DMS114 treated with DMSO at 0.1 percent for 48 hours (cell line): ENCODE results near the gene TAF1D.
"Not testable (repeated sequence)": the region's sequence is repeated elsewhere in the genome, so short reads cannot be mapped to it uniquely, and the experiment has no call there.

Source experiments
- DNase-seq: peaks from one replicate; lab custom pipeline; 2025; ENCODE audit not compliant: unreplicated experiment; lab: John Stamatoyannopoulos, UW

TAF1D gene, protein sequence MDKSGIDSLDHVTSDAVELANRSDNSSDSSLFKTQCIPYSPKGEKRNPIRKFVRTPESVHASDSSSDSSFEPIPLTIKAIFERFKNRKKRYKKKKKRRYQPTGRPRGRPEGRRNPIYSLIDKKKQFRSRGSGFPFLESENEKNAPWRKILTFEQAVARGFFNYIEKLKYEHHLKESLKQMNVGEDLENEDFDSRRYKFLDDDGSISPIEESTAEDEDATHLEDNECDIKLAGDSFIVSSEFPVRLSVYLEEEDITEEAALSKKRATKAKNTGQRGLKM

DNA sequence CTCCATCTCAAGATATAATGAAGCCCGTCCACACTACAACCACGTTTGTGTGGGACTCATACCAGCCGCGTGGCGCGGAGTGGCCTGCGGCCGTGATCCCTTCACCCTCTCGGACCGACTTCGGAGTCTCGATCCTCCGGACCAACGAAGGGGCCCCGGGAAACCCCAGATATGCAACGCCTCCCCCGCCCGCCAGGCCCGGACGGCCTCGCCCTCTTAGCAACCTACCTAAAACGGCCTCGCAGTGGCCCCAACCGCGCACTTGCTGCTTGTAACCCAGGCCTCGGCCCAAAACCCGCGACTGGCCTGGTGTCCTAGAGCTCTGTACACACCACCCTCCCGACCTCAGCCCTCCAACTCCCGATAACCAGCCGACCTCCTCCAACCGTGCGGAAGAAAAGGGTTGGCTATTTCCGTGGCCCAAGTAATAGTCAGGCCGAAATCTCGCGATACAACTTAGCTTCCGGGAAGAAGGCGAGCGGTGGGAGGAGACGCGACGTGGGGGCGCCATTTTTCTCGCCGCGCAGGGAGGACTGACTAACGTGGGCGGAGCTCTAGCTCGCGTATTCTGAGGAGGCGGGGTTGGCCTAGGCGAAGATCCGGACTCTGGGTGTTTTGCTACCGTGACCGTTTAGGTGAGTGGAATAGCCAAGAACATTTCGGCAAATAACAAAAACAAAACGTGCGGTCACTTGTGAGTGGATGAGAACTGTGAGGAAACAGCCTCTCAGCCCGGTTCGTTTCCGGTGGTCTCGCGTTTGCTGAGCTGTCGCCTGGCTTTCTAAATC, at the start of gene TAF1D, which contains the start of gene C11orf54:
Gene TAF1D (minus strand): TSS at position 402 of the 788 bp plus-strand sequence. CDS start 2,191 bp downstream, outside the sequence.
Gene C11orf54 (plus strand): TSS at position 579 of the 788 bp plus-strand sequence. CDS start 5,722 bp downstream, outside the sequence.
- peak; percentile 91 for DNase-seq

DNA sequence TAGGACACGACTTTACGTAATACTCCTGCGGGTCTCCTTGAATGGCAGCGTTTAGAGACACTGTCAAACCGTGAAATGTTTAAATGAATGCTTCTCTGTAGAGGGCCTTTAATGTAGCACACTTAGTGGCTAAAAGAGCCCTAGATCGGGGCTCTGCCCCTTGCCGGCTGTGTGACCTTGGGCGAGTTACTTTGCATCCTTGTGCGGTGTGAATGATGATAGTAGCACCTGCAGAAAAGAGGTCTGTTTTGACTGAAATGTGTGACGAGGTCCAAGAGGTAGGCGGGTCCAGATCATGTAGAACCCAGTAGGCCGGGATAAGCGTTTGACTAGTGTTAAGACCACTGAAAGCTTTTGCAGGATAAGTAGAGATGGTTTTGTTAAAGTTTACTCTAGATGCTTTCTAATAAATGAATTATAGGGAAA, 43.7 kb upstream of the TAF1D start:
- DNase-seq: no peak

DNA sequence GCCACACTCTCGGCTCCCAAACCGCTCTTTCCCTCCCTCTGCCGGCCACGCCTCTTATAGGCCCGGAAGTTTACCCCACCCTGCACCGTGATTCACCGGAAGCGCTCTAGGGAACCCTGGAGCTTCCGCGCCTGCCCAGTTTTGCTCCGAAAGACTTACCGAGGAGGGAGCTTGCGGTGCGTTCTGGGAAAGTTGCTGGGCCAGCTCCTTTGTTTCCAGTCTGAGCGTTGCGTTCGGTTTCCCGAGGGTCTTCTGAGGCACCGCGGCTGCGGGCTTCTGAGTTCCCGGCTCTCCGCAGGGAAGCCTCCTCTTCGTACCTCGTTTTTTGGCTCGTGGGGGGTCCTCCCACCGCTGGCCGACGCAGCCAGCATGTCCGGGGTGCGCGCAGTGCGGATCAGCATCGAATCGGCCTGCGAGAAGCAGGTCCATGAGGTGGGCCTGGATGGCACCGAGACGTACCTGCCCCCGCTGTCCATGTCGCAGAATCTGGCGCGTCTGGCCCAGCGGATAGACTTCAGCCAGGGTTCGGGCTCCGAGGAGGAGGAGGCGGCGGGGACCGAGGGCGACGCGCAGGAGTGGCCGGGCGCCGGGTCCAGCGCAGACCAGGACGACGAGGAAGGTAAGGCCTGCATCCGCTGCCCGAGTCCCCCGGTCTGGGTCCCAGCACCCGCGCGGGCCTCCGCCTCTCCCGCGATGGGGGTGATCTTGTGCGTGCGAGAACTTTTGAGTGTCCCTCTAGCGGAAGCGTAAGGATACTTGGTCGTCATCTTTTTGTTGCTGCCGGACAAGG, 43.0 kb upstream of the TAF1D start, which contains the start of gene MED17:
Gene MED17 (plus strand): TSS at position 138 of the 790 bp plus-strand sequence. CDS start 232 bp downstream, at position 370.
- DNase-seq: peak; percentile 79

DNA sequence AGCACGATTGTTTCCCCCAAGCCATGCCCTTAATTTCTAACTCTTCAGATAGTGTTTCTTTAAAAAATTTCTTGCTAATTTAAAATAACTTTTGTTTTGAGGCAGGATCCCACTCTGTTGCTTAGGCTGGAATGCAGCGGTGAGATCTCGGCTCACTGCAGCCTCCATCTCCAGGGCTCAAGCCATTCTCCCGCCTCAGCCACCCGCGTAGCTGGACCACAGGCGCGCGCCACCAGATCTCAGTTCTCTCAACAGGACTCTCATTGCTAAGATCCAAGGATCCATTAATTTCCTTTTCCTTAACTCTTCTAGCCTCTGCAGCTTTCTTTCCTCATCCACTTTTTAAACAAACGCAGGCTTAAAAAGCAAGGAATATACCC, 42.5 kb upstream of the TAF1D start:
- no peak for DNase-seq

DNA sequence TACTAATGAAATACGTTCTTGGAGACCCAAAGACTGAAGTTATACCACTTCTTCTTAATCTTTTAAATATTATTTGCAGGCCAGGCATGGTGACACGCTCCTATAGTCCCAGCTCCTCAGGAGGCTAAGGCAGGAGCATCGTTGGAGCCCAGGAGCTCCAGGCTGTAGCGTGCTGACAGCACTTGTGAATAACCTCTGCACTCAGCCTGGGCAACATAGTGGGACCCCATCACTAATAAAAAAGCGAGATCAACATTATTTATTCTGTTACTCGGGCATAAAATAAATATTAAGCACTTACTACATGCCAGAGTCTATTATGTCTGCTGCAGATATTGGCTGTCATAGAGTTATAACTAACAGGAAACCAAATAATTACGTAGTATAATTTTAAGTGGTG, 42.1 kb upstream of the TAF1D start:
- no peak for DNase-seq

DNA sequence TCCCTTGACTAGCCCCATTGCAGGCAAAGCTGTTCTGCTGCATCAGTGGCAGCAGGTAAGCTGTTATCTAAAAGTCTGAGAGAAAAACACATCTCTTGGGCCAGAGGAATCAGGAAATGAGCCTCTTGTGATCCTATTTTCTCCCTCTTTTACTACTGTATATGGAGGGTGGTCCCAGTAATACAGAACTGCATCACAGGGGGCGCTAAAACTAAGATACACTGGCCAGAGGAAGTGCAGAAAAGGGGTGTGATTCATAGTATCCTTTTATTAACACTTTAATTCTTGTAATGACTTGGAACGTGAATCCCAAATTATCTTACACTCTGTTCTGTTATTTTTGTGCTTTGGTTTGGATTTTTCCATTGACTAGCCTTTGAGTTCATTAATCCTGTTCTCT, 34.0 kb upstream of the TAF1D start:
- DNase-seq: no peak

DNA sequence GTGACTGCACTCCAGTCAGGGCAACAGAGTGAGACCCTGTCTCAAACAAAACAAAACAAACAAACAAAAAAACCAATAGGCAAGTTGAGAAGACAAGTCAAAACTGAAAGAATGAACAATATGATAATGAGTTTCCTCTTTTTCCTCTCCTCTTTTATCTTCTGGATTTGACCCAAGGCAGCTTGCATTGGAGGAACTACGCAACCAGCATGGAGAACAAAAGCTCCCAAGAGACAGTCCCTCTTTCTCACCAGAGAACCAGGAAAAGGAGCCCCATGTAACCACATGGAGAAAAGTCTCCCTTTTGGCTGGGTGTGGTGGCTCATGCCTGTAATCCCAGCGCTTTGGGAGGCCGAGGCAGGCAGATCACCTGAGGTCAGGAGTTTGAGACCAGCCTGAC, 33.3 kb upstream of the TAF1D start:
- DNase-seq: not testable (repeated sequence)

DNA sequence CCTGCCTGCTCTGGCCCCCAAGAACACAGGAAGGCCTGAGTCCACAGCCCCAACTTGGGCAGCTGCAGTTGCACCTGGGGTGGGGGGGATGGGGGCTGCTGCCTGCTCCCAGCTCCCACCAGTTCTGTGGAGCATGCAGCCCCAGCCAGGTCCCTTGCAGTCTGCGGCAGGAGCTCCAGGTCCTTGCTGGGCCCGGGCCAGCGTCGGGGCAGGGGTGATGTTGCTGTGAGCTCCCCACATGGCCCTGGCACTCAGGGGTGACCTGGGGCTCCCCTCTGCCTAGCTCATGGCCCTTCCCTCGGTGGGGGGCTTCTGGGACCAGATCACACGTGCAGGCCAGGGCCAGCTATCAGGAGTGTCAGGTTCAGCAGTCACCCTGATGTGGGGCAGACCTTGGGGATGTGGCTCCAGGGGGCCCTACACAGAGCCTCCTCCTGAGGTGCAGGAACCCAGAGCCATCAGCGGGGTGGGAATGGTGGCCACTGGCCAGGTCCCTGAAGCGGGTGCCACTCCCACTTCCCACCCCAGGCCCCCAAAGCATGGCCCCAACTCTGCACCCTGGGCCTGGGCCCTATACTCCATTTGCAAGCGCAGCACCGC, 32.4 kb upstream of the TAF1D start:
- no peak for DNase-seq

DNA sequence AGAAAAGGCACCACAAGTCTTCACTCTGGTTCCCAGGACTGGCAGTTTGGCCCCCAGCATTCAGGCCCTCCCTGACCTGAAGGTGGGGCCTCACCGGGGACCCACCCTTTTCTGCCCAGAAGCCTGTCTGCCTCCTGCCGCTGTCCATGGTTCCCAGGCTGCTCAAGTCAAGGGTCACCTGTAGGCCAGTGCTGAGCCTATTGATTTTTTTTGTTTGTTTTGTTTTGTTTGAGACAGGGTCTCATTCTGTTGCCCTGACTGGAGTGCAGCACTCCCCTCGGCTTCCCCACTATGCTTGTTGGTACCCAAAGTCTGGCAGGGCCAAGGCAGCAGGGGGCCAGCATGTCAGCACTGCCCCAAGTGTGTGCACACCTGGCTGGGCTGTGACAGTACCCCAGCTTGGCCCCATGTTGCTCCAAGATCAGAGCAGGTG, 31.8 kb upstream of the TAF1D start:
- no peak for DNase-seq

DNA sequence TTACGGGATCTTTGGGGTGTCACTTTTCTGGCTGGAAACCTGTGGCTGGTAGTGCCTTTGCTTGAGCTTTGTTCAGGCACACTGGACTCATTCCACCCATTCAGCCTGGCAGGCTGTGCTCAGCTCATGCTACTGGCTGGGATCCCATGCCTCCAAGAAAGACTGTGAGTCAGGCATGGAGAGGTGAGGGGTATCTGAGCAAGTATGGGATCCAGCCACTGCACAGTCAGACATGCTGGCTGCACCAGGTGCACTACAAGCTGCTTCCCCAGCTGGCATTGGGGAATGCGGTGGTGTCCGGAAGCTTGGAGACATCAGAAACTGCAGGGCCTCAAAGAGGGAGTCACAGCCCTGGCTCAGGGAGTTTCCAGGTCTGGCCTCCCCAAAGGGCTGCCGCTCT, 30.8 kb upstream of the TAF1D start:
- DNase-seq: no peak

DNA sequence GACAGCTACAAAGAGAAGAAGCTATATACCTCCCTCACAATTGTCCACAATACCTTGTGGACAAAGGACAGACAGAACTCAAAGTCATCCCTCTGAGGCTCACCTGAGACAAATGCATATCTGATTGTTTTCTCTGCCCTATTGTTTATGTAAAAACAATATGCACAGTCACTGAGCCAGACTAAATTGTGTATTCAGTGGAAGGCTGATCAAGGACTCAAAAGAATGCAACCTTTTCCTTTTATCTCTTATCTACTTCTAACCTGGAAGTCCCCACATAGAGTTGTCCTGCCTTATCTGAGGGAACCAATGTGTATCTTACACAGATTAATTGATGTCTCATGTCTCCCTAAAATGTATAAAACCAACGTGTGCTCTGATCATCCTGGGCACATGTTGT, 28.9 kb upstream of the TAF1D start:
- no peak for DNase-seq

DNA sequence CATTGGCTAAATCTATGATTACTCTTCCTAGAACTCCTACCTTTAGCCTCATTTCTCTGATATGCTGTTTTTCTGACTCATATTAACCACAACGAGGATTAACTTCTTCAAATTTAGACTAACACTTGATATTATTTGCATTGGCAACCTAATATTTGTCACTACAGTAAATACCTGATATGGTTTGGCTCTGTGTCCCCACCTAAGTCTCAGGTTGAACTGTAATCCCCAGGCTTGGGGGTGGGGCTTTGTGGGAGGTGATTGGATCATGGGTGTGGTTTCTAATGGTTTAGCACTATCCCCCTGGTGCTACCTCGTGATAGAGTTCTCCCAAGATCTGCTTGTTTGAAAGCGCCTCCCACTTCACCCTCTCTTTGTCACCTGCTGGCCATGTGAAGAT, 25.7 kb upstream of the TAF1D start:
- no peak for DNase-seq

DNA sequence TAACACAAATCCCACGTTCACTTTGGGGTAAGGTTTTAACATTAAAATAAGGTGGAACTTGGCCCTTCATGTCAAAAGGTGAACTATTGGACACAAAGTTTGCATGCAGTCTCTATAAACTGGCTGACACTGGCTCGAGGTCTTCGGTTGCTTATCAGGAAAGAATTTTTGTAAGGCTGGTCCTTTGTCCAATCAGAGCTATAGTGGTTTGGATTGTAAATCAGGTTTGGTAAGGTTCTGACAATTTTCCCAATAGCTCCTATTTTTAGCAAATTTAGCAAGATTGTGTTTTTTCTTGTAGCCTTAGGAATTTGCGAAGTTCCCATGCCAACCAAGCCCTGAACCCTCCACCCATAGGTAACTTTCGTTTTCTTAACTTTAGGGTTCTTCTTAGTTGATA, 25.2 kb upstream of the TAF1D start:
- no peak for DNase-seq

DNA sequence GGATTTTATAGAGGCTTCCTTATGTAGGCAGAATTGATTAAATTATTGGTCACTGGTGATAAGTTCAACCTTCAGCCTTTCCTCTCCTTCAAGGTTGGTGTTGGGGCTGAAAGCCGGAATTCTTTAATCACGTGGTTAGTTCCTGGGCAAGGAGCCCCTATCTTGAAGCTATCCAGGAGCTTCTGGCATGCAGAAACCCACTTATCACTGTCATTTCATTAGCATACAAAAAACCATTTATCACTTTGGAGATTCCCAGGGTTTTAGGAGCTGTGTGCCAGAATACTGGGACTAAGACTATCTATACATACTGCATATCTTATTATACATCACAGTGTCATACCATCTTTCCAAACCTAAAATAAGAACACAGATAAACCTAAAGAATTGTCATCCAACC, 24.3 kb upstream of the TAF1D start:
- DNase-seq: no peak

DNA sequence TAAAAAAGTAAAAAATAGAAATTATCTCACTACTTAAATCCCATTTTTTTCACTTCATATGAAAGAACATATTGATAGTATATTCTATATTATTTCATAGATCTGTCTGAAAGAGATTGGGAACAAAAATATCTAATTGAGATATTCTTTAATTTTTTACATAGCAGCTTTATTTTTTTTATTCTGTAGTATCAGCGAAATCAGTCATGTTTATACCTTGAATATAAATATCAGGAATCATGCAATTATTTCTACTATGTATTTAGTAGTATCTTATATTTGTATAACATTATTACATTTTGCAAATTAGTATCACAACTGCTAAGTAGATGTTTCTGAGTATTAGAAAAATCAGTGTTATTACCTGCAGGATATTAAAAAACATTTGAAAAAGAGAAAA, 20.6 kb upstream of the TAF1D start:
- DNase-seq: no peak

DNA sequence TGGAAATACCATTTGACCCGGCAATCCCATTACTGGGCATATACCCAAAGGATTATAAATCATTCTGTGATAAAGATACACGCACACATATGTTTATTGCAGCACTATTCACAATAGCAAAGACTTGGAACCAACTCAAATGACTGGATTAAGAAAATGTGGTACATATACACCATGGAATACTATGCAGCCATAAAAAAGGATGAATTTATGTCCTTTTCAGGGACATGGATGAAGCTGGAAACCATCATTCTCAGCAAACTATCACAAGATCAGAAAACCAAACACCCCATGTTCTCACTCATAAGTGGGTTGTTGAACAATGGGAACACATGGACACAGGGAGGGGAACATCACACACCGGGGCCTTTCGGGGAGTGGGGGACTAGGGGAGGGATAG, 17.8 kb upstream of the TAF1D start:
- not testable (repeated sequence) for DNase-seq

DNA sequence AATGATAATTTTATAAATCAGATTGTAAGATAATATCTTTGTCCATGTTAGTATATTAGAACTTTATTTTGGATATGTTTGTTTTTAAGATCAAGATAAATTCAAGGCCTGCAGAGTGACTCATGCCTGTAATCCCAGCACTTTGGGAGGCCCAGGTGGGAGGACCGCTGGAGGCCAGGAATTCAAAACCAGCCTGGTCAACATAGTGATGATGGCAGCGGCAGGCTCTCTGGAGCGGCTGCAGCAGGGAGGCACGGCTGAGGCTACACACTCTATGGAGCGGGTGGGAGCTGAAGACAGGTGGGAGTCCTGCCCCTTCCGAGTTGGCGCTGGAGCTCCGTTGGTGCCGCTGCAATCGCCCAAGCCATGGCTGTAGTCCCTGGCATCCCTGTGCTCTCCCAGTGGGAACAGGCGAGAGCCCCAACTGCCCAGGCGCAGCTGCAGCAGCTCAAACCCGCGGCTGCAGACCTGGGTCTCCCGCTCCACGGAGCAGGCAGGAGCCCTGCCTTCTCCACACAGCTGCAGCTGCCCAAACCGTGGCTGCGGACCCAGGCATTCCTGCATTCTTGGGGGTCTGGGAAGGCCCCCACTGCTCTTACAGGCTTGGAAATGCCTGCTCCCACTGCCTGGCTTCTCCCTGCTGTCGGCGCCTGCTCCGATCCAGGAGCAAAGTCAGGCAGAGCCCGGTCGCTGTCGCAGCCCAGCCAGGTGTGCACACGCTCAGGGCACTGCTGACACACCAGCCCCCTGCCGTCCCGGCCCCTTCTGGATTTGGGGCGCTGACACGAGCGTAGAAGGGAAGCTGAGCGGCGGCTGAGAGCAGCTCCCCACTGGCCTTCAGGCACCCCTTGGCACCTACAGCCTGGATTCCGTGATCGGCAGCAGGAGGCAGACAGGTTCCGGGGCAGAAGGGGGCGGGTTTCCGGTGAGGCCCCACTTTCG, 16.9 kb upstream of the TAF1D start:
- no peak for DNase-seq

DNA sequence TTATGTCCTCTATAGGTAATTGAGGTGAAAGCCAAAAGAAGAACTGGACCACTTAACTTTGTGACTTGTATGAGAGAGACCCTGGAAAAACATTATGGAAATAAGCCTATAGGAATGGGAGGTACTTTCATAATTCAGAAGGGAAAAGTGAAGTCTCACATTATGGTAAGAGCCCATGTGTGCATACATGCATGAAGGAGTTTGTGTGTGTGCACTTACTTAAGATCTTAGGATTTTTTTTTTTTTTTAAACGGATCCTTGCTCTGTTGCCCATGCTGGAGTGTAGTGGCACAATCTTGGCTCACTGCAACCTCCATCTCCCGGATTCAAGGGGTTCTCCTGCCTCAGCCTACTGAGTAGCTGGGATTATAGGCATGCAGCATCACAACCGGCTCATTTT, 16.0 kb upstream of the TAF1D start:
- DNase-seq: no peak

DNA sequence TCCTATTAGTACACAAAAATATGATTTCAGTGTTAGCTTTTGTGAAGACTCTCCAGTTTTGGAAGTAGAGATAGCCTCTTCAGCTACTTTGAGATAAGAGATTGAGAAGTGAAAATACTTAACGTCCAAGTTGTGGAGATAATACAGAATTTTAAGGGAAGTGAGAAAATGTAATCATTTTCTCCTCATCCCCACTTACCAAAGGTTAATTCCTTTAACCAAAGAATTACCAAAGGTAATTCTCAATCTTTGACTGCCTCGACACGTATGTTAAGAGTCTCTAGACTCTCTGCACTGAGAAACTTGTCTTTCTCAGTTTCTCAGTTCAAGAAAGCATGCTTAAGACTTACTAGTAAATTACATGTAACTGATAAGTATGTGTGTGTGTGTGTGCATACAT, 15.5 kb upstream of the TAF1D start:
- no peak for DNase-seq

DNA sequence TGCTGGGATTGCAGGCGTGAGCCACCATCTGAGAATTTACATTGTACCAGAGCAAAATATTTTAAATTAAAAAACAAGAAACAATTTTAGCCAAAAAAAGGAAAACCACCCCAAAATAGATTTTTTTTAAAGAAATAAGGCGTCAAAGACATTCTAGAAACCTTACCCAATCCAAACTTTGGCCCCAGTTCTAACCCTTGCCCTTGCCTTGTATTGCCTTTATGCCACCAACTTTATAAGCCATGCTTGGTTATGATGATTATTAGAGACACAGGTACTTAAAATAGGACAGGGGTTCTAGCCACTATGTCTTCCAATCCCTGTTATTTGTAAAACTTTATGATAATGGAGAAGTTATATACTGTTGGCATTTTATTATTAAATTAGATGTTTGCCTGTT, 11.9 kb upstream of the TAF1D start:
- no peak for DNase-seq
